GM19324 (cell line): ENCODE data around the gene TFIP11.

Experiments
- ATAC-seq: cut with Tn5 transposase; IDR thresholded peaks from one replicate; pipeline ENCODE4 v1.9.1; 2021; ENCODE audit warnings: mild to moderate bottlenecking, moderate library complexity; ENCODE audit not compliant: unreplicated experiment, low FRiP score

The TFIP11 gene

DNA sequence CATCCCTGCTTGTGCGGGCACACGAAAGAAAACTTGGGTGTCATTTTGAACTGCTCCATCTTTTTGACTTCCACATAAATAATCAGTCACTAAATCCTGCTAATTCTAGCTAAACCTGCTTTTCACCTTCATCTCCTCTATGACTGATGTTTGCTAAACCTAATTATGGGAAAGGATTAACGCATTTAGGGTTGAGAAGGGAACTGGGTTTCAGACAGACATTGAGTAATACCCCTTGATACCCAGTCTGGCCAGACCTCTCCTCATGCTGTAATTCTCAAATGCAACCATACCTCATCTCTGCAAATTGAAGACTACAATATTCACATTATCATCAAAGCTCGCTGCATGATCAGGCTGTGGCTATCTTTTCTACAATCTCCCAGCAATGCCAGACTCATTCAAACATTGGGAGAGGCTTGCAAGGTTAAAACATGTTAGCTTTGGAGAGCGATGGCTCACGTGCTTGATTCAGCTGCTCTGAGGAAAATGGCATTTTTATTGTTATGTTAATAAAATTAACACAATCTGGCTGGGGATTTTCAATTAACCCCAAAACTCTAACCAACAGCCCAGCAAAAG, 31.1 kb downstream of the TFIP11 start:
- no peak for ATAC-seq

DNA sequence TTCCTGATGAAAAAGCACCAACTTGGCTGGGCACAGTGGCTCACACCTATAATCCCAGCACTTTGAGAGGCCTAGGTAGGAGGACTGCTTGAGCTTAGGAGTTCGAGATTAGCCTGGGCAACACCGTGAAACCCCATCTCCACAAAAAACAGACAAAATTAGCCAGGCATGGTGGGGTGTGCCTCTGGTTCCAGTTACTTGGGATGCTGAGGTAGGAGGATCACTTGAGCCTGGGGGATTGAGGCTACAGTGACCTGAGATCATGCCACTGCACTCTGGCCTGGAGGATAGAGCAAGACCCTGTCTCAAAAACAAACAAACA, 31.7 kb downstream of the TFIP11 start:
- ATAC-seq = no peak

DNA sequence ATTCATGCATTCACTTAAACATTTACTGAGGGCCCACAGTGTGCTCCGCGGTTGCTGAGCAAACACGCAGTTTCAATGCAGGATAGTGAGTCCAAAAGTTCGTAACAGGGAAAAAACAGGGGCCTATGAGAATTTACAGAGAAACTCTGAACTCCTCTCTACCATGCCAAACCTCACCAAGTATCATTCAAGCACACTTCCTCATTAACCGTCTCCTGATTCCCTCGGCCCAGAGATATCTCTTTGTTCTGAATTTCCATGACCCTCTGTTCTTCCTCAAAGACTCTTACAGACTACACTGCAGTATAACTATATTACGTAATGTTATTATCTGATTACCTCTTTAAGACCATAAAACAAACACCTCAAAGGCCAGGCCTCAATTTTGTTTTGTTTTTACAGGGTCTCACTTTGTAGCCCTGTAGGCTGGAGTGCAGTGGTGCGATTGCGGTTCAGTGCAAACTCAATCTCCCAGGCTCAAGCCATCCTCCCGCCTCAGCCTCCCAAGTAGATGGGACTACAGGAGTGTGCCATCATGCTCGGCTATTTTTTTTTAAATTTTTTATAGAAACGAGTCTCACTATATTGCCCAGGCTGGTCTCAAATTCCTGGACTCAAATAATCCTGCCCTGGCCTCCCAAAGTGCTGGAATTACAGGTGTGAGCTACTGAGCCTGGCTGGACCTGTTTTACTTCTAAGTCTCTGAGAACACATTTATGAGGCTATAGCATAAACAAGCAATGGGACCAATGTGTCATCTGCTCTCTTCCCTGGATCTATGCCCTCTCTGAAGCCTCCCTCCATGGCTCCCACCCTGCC, 32.3 kb downstream of the TFIP11 start:
- ATAC-seq = no peak

DNA sequence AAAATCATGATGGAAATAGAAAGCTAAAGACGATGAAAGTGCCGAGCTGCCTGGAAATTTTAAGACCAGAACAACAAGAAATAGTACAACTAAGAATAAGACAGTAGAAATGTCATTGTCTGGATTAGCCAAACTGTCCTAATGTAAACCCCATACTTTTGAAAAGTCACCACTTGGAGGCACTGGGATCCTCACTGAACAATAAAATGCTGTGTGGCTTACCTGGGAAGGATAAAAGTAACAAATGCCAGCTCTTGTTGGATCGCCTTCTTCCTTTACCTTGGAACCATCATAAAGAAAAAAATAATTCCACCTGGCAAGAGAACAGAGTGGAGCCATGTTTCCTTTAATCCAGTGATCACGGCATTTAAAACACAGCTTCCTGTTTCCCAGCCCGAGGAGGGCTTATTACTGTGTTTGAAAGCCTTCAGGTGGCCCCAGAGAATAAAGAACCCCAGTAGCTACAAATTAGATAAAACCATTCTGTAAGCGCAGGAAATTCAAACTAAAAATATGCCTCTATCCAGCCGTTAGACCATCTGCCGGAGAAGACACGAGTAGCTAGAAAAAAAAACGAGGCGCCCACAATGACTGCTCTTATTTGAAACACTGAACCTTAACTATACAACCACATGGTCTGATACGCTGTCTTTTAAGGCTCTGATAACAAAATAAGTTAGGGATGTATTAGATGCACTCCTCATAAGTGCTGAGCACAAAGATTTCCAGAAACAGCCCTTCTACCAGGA, 33.1 kb downstream of the TFIP11 start:
- ATAC-seq = no peak

DNA sequence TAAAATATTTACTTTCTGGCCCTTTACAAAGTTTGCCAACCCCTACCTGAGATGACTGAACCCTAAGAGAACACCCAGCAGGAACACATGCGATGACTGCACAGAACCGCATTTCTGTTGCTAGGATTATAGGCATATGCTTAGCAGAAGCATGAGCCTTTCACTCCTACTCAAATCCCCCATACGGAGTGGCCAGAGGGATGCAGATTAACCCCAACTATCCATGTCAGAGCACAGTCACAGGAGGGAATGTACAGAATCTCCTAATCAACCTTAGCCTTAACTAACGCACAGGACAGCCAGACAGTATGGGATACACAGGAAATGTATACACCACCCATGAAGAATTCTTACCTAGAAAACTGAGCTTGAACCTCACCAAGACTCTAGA, 34.9 kb downstream of the TFIP11 start:
- no peak for ATAC-seq

DNA sequence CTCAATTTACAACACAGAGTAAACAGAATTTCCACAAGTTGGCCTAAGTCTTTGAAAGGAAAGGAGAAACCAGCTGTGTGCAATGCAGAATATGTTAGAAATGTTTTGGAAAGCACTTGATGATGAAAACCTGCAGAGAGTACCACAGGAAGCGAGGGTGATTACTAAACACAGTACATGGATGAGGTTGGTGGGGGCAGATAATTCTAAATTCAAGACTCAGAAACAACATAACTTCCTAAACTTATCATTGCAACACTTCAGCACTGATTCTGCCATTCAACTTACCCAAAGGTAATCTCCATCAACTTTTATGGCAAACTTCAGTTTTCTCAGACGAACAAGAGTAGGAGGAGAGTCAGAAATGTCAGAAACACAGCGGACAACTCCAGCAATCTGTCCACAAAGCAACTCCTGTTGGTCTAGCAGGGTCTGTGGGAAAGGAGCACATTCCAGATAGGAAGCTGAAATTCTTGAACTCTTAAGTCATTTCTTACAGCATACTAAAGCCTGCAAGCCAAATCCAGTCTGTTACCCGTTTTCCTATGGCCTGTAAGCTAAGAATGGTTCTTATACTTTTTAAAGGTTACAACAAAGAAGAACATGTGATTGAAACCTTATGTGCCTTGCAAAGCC, 35.5 kb downstream of the TFIP11 start:
- ATAC-seq = no peak

DNA sequence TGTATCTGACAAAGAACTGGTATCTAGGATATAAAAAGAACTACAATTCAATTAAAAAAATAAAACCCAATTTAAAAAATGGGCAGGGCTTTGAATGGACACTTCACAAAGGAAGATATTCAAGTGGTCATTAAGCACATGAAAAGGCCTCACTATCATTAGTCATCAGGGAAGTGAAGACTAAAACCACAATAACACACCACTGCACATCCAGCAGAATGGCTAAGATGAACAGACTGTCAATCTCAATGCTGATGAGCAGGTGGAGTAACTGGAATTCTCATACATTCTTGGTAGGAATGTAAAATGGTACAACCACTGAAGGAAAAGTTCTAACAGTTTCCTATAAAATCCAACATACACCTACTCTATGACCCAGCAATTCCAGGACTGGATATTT, 37.6 kb downstream of the TFIP11 start:
- no peak for ATAC-seq

DNA sequence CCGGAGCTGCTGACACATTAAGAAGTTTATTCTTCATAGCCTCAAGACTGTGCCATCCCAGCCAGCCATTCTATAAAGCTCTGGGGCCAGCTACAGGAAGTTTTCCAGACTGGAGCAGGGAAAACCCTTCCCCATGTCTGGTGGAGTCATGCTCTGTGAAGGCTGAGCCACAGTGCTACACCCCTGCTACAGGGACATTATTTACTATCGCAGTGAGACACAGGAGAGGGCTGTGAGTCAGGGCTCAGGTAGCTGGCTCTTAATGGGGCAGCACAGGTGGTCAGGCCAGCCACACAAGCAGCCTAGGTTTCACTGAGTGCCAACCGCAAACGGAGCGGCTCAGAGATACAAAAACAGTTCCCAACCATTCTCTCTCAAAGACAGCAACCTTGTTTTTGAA, 40.8 kb downstream of the TFIP11 start:
- ATAC-seq = no peak

DNA sequence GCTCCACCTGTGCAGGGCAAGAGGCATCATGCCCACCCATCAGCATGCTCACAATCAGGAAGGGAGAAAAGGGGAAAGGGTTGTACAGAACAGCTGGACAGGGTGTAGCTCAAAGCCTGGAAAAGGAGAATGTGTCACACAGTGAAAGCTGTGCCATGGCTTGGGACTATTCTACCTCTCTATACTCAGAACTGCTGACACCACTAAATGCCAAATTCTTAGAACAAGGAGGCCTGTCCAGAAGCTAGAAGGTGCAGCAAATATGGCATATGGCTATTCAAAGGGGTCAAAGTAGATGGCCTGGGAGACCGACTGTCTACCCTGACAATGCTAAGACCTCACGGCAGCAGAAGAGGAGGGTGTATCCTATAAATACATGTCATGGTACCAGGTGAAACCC, 41.5 kb downstream of the TFIP11 start:
- ATAC-seq = no peak

DNA sequence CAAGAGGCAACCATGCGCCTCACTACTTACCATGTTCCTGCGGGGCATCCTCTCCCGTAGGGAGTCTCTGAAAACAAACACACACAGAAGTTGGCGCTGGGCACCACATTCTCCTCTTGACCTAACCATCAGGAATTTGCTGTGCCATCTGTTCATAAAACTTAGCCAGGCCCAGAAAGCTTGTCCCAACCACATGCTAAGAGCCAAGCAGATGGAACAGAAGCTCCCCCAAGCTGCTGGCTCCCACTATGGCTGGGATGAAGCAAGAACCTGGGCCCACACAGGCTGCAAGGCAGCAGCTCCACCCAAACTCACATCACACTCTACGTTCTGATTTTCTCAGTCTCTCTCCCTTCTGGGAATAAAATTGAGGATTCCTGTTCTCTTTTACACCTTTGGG, 46.1 kb downstream of the TFIP11 start:
- no peak for ATAC-seq

DNA sequence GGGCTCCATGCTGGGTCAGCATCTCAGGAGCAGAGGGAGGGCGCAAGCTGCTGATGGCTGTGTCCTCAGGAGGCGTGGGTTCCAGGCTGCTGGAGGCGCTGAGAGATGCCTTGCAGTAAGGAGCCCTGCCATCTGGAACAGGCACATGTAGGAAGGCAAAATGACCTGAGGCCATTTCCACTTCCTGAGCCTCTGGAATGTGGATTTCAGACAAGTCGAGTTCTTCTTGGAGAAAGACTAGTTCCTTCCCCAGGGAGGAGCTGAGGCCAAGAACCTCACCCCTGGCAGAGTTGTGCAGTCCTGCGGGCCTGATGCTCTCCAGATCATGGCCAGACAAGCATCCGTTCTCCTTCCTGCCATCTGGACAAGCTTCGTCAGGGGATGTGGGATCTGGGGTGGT, 48.0 kb downstream of the TFIP11 start:
- ATAC-seq = no peak

DNA sequence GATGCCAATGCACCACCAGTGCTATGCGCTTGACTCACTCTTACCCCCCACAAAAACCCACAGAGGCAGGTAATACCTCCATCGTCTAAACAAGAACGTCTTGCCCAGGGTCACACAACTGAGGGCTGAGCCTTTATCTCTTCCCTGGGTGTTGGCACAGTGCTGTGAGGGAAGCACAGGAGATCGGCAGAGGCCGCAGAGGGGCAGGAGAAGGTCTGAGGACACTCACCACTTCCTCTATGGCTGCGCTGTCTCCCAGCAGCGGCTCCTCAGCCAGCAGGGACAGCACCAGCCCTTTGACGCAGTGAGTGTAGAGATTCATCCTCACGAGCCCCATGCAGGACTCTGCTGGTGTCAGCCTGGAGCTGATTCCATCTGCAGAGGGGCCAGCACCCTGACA, 48.6 kb downstream of the TFIP11 start:
- ATAC-seq = no peak

DNA sequence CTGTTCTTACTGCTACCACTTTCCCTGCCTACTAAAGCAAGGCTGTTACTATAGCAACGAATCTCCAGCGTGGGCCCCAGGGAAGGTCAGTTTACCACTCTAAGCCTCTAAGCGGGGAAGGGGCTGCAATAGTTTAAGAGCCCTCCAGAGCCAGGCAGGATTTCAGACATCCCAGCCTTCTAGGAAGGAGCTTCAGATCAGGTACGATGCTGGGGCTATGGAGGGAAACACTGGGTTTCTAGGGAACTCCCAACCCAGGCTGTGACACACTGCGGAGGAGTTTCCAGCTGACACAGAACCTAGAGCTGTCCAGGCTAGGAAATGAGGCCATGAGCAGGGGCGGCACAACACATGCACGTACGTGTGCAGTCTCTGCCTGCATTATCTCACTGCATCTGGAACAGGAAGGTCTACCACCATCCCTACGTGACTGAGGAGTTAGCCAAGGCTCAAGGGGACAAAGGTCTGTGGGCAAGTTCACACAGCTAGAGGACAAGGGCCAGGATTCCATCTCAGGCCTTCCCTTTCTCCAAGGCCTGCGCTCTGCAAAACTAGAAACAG, 49.1 kb downstream of the TFIP11 start:
- no peak for ATAC-seq

DNA sequence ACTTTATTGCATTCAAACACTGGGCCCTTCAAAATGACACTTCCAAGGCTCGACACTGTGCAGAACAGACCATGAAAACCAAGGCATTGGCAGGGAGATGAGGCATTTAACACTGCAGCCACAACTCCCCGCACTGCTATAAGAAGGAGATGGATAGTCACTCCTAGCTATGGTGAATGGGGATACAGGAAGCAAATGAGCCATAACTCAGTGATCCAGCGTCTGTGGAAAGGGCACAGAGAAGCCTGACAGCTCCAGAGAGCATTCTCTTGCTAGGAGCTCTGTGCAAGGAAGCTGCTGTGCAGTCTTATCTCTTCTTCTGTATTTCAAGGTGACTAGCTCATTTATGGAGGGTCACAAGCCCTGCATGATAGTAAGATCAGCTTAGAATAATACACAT, 49.6 kb downstream of the TFIP11 start:
- no peak for ATAC-seq

DNA sequence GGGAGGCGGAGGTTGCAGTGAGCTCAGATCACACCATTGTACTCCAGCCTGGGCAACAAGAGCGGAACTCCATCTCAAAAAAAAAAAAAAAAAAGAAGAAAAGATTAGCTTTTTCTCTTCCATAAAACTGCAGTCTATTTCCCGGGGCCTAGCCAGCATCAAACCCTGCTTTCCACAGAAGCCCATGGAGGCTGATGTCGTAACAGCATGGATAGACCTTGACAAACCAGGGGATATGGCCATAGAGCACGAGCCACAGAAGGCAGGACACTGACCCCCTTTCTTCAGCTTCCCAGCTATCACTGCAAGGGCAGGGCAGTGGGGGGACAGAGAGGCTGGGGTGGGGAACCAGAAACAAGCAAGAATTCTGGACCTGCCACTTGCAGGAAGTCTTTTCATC, 50.2 kb downstream of the TFIP11 start:
- ATAC-seq = no peak

DNA sequence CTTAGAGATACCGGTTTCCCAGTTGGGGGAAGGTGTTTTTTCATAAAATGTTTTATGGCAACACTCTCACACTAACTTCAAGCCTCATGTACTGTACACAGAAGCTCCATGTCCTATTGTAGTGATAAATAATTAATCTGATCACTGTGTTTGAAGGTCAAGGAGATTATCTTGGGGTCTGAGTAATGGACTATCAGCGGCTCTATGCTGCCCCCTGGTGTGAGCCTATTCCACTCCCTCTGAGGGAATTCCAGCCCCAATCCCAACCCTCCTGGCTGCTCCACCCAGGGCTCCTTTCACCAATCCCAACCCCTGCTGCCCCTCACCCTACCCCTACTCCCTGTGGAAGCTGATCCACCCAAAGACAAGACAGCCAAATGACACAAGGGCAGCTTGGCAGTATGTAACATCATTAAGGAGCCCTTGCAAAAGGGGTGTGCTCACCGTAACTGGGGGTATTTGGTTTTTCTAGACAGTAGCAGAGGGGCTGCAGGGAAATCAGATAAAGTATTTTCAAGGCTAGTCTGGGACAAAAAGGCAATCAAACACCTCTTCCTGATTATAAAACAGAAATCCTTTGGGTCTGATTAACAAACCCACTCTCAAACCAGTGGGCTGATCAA, 51.0 kb downstream of the TFIP11 start:
- no peak for ATAC-seq

DNA sequence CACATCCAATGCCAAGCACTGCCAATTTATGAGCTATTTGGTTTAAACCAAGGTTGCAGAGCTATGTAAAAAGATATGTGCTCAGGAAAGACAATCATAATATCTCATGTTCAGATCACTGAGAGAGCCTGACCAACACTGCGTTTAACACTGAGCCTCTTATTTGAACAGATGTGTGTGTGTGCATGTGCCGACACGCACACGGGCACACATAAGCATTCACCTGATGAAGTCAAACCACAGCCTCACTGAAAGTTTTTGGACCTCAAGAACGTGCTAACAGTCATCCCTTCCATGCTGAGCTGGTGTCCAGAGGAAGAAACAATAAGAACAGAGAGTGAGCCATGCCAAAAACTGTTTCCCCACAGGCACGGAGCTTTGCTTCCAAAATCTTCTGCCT, 52.1 kb downstream of the TFIP11 start:
- ATAC-seq = no peak

DNA sequence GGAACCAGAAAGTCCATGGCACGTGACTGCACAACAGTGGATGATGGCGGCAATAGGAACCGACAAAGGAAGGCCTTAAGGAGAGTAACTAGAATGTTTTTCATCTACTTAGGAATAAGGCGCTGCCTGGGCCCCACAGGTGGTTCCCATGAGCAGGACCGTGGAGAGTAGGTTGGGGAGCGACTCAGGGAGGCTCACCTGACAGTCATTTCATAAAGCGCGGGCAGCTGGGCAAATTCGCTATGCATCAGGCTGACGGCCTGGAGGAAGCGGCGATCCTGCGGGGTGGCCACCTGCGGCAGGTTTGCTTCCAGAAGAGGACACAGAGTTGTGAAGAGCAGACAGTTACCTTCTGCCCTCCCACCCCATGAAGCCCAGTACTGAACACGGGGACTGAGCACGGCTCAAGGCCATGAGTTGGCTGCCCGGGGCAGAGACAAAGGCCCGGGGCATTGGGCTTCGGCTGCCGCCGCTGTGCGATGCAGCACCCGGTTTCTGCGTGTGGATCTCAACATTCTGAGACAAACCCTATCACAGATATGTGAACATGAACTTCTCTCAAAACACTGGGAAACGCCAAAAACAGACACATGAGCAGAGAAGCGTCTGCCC, 54.5 kb downstream of the TFIP11 start:
- no peak for ATAC-seq

DNA sequence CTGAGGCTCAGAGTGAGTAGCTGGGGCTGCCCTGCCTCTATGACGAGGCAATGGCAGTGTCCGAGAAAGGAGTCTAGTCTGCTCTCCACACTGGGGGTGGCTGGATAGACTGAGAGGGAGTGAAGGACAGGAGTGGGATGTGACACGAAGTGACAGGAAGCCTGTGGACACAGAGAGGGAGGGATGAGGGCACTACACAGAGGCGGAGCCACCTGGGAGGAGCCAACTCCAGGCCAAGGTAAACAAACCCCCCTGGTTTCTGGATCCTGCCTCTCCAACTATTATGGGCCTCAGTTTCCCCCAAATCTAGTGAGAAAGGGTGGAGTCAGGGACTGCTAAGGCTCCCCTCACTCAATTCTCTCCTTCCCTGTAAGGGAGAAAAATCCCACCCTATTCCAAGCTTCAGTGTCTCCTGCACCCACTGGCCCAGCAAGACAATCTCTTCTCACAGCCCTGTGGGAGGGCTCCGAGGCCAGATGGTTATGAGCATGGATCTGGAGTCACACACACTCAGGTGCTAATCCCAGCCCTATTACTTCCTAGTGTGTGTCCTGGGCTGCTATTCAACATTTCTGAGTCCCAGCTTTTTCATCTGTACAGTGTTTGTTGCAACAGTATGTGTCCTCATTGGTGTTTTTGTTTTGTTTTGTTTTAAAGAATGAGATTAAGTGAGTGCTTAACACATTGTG, 58.3 kb downstream of the TFIP11 start:
- no peak for ATAC-seq

DNA sequence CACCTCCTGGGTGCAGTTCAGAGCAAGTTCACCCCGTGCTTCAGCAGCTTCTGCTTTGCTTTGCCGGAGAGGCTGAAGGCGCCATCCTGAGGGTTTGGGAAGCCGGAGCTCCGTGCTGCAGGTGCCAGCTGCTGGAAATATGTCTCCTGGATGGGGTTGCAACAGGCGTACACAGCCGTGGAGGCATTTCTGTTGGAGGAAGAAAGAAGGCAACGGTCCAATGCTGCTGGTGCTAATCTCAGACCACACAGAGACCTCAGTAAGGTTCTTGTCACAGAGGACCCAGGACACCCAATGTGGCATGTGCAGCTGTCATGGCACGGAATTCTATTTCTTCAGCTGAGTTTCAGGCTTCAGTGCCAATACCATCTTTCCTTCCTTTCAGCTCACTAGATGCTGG, 59.1 kb downstream of the TFIP11 start:
- ATAC-seq = no peak
